Activated T-helper 1 cell treated with Interleukin-2 at 50 U/mL for 16 hours (primary cell): ENCODE results near the gene CABCOCO1.

ENCODE experiments used
- DNase-seq: peaks from one replicate; pipeline ENCODE4 v3.0.0-alpha.2; 2020; ENCODE audit warnings: low read depth

The CABCOCO1 gene

GRCh38 chr10:61662794-61663259, at the start of gene CABCOCO1:
Gene CABCOCO1 (plus strand): TSS chr10:61662929. CDS start chr10:61662973, 44 bp downstream.
- DNase-seq: no peak

- DNase-seq: no peak
These were observed 49.1 kb upstream of the CABCOCO1 start for GRCh38 chr10:61613665-61614064.

GRCh38 chr10:61616611-61617010, 46.1 kb upstream of the CABCOCO1 start:
- no peak for DNase-seq

GRCh38 chr10:61617180-61617579, 45.5 kb upstream of the CABCOCO1 start:
- no peak for DNase-seq

- no peak for DNase-seq
These were observed 45.1 kb upstream of the CABCOCO1 start for GRCh38 chr10:61617586-61617985.

GRCh38 chr10:61618388-61618961, 44.3 kb upstream of the CABCOCO1 start:
- no peak for DNase-seq

- no peak for DNase-seq
These were observed 42.2 kb upstream of the CABCOCO1 start for GRCh38 chr10:61620506-61620905.

- DNase-seq: no peak
These were observed 41.1 kb upstream of the CABCOCO1 start for GRCh38 chr10:61621605-61622051.

GRCh38 chr10:61623161-61623560, 39.6 kb upstream of the CABCOCO1 start:
- DNase-seq: no peak

- DNase-seq: no peak
These were observed 36.5 kb upstream of the CABCOCO1 start for GRCh38 chr10:61626209-61626608.

GRCh38 chr10:61627266-61627665, 35.5 kb upstream of the CABCOCO1 start:
- no peak for DNase-seq

GRCh38 chr10:61628151-61628874, 34.4 kb upstream of the CABCOCO1 start:
- DNase-seq: no peak

- no peak for DNase-seq
These were observed 33.7 kb upstream of the CABCOCO1 start for GRCh38 chr10:61628875-61629513.

- DNase-seq: no peak
These were observed 33.2 kb upstream of the CABCOCO1 start for GRCh38 chr10:61629576-61629975.

GRCh38 chr10:61632057-61632670, 30.6 kb upstream of the CABCOCO1 start:
- no peak for DNase-seq

GRCh38 chr10:61633665-61634064, 29.1 kb upstream of the CABCOCO1 start:
- DNase-seq: no peak

- no peak for DNase-seq
These were observed 28.0 kb upstream of the CABCOCO1 start for GRCh38 chr10:61634746-61635145.

- no peak for DNase-seq
These were observed 27.3 kb upstream of the CABCOCO1 start for GRCh38 chr10:61635471-61635870.

GRCh38 chr10:61635932-61636331, 26.8 kb upstream of the CABCOCO1 start:
- DNase-seq: no peak

GRCh38 chr10:61639952-61640351, 22.8 kb upstream of the CABCOCO1 start:
- DNase-seq: no peak

- DNase-seq: no peak
These were observed 21.9 kb upstream of the CABCOCO1 start for GRCh38 chr10:61640856-61641255.

GRCh38 chr10:61642150-61642571, 20.6 kb upstream of the CABCOCO1 start:
- DNase-seq: no peak

GRCh38 chr10:61642676-61643075, 20.1 kb upstream of the CABCOCO1 start:
- DNase-seq: no peak
